ENCODE results near the gene ZFYVE21. TPM values are rescaled to one million over a fixed set of nuclear protein-coding genes. Genes with fewer than 3 reads are reported as not detected.
A peak's percentile ranks its signal among the peaks of the same experiment; 100 is the strongest.

The ZFYVE21 gene
- total RNA-seq, 1 experiment from 2014 or later = 45.7 TPM

GRCh38 chr14:103709814-103710213 is 5.8 kb upstream of the ZFYVE21 start:
- Mint-ChIP-seq H3K4me3 (ENCODE audit: low read depth, unreplicated experiment) (no peak overlapping the region), H3K36me3 (ENCODE audit: insufficient read depth, unreplicated experiment) (peaks cover 40% of the 10 kb centered on the region), H3K4me1 (ENCODE audit: low read depth, unreplicated experiment) (peaks cover 7% of the 10 kb centered on the region), H3K9me3 (ENCODE audit: low read depth, unreplicated experiment) (no peaks in the 10 kb centered on the region), H3K27me3 (ENCODE audit: unreplicated experiment) (no peaks in the 10 kb centered on the region), H3K27ac (ENCODE audit: unreplicated experiment) (no peak overlapping the region)
- intact Hi-C loops (cut with micrococcal nuclease; ENCODE audit: unreplicated experiment) = no loop called here
- TF ChIP-seq, protein P1, sequence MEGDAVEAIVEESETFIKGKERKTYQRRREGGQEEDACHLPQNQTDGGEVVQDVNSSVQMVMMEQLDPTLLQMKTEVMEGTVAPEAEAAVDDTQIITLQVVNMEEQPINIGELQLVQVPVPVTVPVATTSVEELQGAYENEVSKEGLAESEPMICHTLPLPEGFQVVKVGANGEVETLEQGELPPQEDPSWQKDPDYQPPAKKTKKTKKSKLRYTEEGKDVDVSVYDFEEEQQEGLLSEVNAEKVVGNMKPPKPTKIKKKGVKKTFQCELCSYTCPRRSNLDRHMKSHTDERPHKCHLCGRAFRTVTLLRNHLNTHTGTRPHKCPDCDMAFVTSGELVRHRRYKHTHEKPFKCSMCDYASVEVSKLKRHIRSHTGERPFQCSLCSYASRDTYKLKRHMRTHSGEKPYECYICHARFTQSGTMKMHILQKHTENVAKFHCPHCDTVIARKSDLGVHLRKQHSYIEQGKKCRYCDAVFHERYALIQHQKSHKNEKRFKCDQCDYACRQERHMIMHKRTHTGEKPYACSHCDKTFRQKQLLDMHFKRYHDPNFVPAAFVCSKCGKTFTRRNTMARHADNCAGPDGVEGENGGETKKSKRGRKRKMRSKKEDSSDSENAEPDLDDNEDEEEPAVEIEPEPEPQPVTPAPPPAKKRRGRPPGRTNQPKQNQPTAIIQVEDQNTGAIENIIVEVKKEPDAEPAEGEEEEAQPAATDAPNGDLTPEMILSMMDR (IDR thresholded peaks at IDR 0.05; ENCODE audit: unreplicated experiment) = no peak
- no peak for DNase-seq
- no TSS peak for BruUV-seq (replicated peaks)
- CTCF ChIA-PET = no interaction called here

DNA sequence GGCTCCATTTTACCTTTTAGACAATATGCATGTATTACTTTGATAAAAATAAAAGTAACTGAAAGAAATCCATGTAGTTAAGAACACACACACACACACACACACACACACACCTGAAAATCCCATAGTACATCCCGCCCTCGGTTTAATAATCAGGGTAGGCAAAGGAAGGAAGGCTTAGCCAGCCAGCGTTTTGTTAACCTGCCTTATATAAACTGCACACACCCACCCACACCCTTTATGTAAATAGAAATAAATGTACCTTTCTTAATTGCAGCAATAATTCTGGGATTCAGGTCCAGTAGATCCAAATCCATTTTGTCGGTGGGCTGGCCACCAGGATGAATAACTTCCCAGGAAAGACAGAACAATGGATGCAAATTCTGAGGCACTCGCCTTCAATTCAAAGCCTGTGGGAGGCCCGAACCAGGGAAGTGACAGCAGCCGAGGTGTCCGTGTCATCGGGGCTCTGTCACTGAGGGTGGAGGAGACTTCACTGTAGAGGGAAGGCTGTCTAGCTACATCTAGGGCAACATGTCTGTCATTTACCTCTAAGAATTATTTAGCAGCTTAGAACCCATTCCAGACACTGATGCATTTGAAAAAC is 4.7 kb upstream of the ZFYVE21 start:
- intact Hi-C loops (cut with micrococcal nuclease; ENCODE audit: unreplicated experiment) = no loop called here
- H3K4me3 Mint-ChIP-seq (ENCODE audit: low read depth, unreplicated experiment) = no peak overlapping the region

GRCh38 chr14:103711516-103712431 is 3.8 kb upstream of the ZFYVE21 start:
- Mint-ChIP-seq H3K27ac (ENCODE audit: unreplicated experiment) (peak overlapping the region; percentile 27), H3K36me3 (ENCODE audit: insufficient read depth, unreplicated experiment) (peaks cover 57% of the 10 kb centered on the region), H3K4me3 (ENCODE audit: low read depth, unreplicated experiment) (no peak overlapping the region), H3K4me1 (ENCODE audit: low read depth, unreplicated experiment) (peaks cover 10% of the 10 kb centered on the region), H3K27me3 (ENCODE audit: unreplicated experiment) (no peaks in the 10 kb centered on the region), H3K9me3 (ENCODE audit: low read depth, unreplicated experiment) (no peaks in the 10 kb centered on the region)
- DNase-seq = no peak
- TF ChIP-seq, protein P1 (IDR thresholded peaks at IDR 0.05; ENCODE audit: unreplicated experiment) = no peak
- BruUV-seq (replicated peaks) = no TSS peak
- CTCF ChIA-PET = no interaction called here
- intact Hi-C loops (cut with micrococcal nuclease; ENCODE audit: unreplicated experiment) = no loop called here

More for the DNA sequence above, 4.7 kb upstream of the ZFYVE21 start:
- peaks cover 7% of the 10 kb centered on the region for H3K4me1 Mint-ChIP-seq (ENCODE audit: low read depth, unreplicated experiment)
- no peaks in the 10 kb centered on the region for H3K9me3 Mint-ChIP-seq (ENCODE audit: low read depth, unreplicated experiment)
- CTCF ChIA-PET = no interaction called here
- BruUV-seq (replicated peaks) = no TSS peak
- TF ChIP-seq, protein P1 (IDR thresholded peaks at IDR 0.05; ENCODE audit: unreplicated experiment) = no peak
- H3K27ac Mint-ChIP-seq (ENCODE audit: unreplicated experiment) = no peak overlapping the region
- H3K27me3 Mint-ChIP-seq (ENCODE audit: unreplicated experiment) = no peaks in the 10 kb centered on the region
- peaks cover 50% of the 10 kb centered on the region for H3K36me3 Mint-ChIP-seq (ENCODE audit: insufficient read depth, unreplicated experiment)
- no peak for DNase-seq

DNA sequence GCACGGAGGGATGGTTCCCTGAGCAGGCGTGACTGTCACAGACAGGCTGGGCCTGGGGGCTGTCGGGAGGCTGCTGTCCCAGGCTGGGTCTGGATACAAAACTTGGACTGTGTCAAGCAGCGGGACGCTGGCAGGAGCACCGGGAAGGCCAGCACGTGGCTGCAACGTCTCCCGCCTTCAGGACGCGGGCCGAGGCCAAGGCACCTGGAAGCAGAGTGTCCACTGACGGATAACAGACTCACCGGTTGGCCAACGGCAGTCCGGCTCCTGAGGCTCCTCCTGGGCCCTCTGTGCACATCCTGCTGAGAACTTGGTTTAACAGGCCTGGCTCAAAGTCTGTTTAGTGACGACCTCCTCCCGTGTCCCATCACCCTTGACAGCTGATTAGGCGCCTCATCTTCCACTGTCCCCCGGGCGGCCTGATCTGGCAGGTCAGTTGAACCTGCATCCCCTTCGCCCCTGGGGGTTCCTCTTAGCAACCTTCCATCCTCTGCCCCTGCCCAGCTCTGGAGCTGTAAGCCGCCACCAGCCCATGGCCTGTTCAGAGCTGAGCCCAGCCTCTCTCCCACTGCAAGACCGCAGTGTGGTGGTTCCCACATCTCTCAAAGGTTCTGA is 2.9 kb upstream of the ZFYVE21 start:
- peak overlapping the region; percentile 27 for H3K27ac Mint-ChIP-seq (ENCODE audit: unreplicated experiment)
- peaks cover 63% of the 10 kb centered on the region for H3K36me3 Mint-ChIP-seq (ENCODE audit: insufficient read depth, unreplicated experiment)
- CTCF ChIA-PET = interaction anchor here (1.3 kb wide), 1 partner anchor 12 kb away, joined by 4 read pairs; no protein-coding TSS in a partner anchor
- intact Hi-C loops (cut with micrococcal nuclease; ENCODE audit: unreplicated experiment) = no loop called here
- no TSS peak for BruUV-seq (replicated peaks)
- H3K27me3 Mint-ChIP-seq (ENCODE audit: unreplicated experiment) = no peaks in the 10 kb centered on the region
- DNase-seq = no peak
- no peaks in the 10 kb centered on the region for H3K9me3 Mint-ChIP-seq (ENCODE audit: low read depth, unreplicated experiment)
- peaks cover 19% of the 10 kb centered on the region for H3K4me1 Mint-ChIP-seq (ENCODE audit: low read depth, unreplicated experiment)
- TF ChIP-seq, protein P1 (IDR thresholded peaks at IDR 0.05; ENCODE audit: unreplicated experiment) = no peak
- H3K4me3 Mint-ChIP-seq (ENCODE audit: low read depth, unreplicated experiment) = no peak overlapping the region
